NCI-H1048 (cell line): ENCODE measurements around the gene LRRC26.

Experiments used
- DNase-seq: peaks from one replicate; lab custom pipeline; 2025; lab: John Stamatoyannopoulos, UW

The LRRC26 gene

DNA sequence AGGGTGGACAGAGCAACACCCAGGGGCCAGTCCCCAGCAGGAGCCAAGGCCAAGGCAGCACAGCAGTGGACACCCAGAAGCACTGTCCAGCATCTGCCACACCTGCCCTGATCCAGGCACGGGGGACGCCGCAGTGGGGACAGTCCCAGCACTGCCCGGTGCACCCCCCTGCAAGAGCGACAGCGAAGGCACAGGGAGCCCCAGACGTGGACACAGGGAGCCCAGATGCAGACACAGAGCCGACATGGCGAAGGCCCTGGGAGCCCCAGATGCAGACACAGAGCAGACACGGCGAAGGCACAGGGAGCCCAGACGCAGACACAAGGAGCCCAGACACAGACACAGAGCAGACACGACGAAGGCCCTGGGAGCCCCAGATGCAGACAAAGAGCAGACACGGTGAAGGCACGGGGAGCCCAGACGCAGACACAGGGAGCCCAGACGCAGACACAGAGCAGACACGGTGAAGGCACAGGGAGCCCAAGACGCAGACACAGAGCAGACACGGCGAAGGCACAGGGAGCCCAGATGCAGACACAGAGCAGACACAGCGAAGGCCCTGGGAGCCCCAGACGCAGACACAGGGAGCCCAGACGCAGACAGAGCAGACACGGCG is 14.2 kb upstream of the LRRC26 start:
- no peak for DNase-seq

DNA sequence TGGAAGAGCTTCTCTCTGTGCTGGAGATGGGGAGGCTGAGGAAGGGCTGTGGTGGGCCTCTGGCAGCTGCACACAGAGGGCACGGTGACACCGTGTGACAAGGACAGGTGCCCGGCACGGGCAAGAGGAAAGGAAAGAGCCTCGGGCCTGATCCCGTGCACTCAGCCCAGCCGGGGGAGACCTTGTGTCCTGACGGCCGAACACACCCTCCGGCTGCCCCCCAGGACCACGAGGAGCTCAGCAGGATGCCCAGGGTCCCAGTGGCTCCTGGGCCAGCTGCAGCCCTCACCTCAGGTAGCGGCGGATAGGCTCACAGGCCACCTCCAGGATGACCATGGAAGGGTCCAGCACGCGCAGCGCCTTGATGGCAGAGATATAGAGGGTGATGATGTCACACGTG is 13.0 kb upstream of the LRRC26 start:
- no peak for DNase-seq

- DNase-seq: no peak
Measured at GRCh38 chr9:137181680-137182079, 11.8 kb upstream of the LRRC26 start.

- no peak for DNase-seq
Measured at GRCh38 chr9:137180491-137180890, 10.6 kb upstream of the LRRC26 start.

DNA sequence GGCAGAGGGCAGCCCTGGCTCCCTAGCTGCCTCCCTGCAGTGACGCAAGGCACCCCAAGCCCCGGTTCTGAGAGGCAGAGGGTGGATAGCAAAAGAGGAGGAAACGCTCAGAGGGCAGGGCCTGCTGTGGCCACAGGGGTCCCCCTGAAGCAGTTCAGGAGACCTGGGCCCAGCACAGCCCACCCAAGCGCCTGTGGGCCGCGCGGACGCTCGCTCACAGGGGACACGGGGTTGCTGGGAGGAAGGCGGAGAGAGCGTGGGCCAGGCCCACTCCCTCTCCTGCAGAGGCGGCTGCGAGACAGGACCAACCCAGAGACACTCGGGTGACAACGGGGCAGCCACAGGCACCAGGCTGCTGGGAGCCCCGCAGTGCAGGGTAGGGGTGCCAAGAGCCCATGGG is 9.9 kb upstream of the LRRC26 start:
- DNase-seq: no peak

- no peak for DNase-seq
Measured at GRCh38 chr9:137178939-137179630, 9.2 kb upstream of the LRRC26 start.

- no peak for DNase-seq
Measured at GRCh38 chr9:137178201-137178938, 8.5 kb upstream of the LRRC26 start.

GRCh38 chr9:137176302-137177182 is 6.7 kb upstream of the LRRC26 start:
- DNase-seq: no peak

DNA sequence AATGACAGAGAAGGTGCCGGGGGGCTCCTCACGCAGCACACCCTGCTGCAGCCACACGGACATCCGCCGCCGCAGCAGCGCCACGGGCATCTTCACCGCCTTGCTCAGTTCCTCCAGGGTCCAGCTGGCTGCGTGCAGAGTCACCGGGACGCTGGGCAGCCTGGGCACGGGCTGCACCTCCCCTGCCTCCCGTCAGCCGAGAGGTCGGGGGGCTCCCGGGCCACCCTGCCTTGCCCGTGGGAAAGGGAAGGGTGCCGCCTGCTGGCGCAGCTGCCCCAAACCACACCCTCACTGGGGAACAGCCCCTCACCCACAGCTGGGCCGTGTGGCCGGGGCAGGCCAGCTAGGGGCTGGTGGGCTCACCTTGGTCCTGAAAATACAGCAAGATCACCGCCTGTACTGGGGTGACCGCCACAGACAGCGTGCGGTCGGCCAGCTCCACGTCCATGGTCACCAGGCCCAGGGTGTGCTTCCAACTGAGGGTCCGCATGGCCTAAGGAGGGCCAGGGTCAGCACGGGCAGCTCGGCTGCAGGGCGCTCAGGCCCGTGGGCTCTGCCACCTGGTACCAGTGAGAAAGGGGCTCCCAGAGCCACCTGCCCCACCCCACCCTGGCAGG is 5.6 kb upstream of the LRRC26 start:
- no peak for DNase-seq

GRCh38 chr9:137174722-137175293 is 5.0 kb upstream of the LRRC26 start:
- DNase-seq: no peak

- no peak for DNase-seq
Measured at GRCh38 chr9:137173796-137174664, 4.2 kb upstream of the LRRC26 start.

- no peak for DNase-seq
Measured at GRCh38 chr9:137172901-137173795, 3.3 kb upstream of the LRRC26 start.

- no peak for DNase-seq
Measured at GRCh38 chr9:137171149-137171900, 1.5 kb upstream of the LRRC26 start.

- DNase-seq: no peak
Measured at GRCh38 chr9:137170486-137171148, 766 bp upstream of the LRRC26 start.

- DNase-seq: no peak
Measured at GRCh38 chr9:137168904-137169856, 671 bp downstream of the LRRC26 start.

- no peak for DNase-seq
Measured at GRCh38 chr9:137168573-137168903, 1.3 kb downstream of the LRRC26 start.
